ENCODE measurements around the gene WDR82.

DNA sequence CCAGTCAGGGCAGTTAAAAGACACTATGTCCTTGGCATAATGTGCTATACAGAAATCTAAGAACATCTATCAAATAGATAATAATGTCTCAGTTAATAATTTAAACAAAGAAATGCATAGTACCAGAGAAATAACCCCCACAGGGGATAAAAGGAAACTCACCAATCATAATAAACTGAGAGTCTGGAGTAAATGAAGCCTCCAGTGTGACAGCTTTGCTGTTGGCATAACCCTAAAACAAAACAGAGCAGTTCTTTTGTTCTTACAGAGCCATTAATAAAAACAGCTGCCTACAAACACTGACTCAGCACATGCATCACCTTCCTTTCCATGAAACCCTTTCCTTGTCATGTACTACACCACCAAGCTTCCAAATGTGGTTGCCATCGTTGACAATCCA, 19.4 kb downstream of the WDR82 start:
- no peak for TF ChIP-seq CTCF (IDR thresholded peaks at IDR 0.05; ENCODE audit: low read depth, low read length)
- no peak for TF ChIP-seq POLR2A (IDR thresholded peaks at IDR 0.05; ENCODE audit: extremely low read depth, insufficient read length)
- no peak for TF ChIP-seq MYC (IDR thresholded peaks at IDR 0.05; ENCODE audit: low read depth, low read length)
